ENCODE results near the gene MED19.

The MED19 gene, protein sequence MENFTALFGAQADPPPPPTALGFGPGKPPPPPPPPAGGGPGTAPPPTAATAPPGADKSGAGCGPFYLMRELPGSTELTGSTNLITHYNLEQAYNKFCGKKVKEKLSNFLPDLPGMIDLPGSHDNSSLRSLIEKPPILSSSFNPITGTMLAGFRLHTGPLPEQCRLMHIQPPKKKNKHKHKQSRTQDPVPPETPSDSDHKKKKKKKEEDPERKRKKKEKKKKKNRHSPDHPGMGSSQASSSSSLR

DNA sequence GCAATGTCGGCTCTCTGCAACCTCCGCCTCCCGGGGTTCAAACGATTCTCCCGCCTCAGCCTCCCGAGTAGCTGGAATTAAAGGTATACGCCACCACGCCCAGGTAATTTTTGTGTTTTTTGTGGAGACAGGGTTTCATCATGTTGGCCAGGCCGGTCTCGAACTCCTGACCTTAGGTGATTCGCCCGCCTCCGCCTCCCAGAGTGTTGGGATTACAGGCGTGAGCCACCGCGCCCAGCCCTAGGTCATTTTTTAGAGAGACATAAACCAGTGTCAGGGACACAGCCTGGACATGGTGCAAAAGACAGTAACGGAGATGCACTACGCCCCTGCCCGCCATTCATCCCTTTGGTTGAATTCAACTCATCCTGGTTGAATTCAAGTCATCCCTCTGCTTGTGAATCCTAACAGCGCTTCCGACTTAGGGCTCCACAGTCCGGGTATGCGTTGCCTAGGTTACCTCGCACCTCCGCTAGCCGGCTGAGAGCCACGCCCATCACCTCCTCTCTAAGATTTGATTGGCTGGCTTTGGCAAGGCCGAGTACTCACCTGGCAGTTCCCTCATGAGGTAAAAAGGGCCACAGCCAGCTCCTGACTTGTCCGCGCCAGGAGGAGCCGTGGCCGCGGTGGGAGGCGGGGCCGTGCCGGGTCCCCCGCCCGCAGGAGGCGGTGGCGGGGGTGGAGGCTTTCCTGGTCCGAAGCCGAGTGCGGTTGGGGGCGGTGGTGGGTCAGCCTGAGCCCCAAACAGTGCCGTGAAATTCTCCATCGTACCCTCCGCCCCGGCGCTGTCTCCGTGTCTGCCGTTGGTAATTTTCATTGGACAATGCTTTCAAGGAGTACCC lies at the start of gene MED19:
MED19 (minus strand) TSS at position 802 of the 842 bp plus-strand sequence; CDS start at position 766, 36 bp downstream.
- peak within 1 kb of the TSS; percentile 96 for H3K27ac Mint-ChIP-seq
- no peaks in the 10 kb centered on the region for H3K9me3 Mint-ChIP-seq
- peak; percentile 82 for DNase-seq
- peak within 1 kb of the TSS; percentile 94 for H3K4me3 Mint-ChIP-seq
- H3K4me1 Mint-ChIP-seq (ENCODE audit: low read depth) = peaks cover 59% of the 10 kb centered on the region
- H3K27me3 Mint-ChIP-seq = no peaks in the 10 kb centered on the region
- peaks cover 56% of the 10 kb centered on the region for H3K36me3 Mint-ChIP-seq (ENCODE audit: low read depth)

DNA sequence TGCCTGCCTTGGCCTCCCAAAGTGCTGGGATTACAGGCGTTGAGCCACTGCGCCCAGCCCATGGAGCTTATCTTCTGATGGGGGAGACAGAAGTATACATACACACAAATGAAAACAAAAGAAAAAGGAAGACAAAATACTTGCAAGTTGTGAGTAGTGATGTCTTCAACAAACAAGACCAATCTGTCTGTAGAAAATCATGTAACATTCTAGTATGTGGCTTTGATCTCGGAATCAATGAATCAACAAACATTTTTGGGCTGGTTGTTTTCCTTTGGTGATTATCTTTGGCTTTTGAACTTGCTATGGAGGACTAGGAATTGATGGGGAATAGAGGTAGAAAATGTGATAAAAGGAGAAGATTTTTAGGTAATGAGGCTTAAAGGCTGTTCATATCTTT lies 46.2 kb upstream of the MED19 start:
- Mint-ChIP-seq H3K36me3 (ENCODE audit: low read depth) (peaks cover 3% of the 10 kb centered on the region), H3K27me3 (no peaks in the 10 kb centered on the region), H3K4me3 (no peak overlapping the region), H3K9me3 (no peaks in the 10 kb centered on the region), H3K27ac (no peak overlapping the region), H3K4me1 (ENCODE audit: low read depth) (peaks cover 21% of the 10 kb centered on the region)
- no peak for DNase-seq

DNA sequence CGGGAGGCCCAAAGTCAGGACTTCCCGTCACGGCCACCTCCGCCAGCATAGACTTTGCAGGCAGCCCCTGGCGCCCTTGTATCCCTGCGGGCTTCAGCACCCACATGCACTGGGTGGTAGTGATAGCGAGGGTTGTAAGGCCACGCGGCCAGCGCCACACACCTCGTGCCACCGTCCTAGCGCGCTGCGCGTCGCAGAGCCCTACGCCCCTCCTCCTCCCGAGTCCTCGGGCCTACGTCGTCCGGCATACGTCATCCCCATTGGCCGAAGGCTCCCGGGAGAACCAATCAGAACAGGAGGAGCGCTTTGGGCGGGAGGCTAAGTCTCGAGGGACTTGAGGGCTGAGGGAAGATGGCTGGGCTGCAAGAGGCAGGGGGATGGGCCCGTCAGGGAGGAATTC lies 40.9 kb upstream of the MED19 start:
- Mint-ChIP-seq H3K4me3 (no peak overlapping the region), H3K36me3 (ENCODE audit: low read depth) (peaks cover 20% of the 10 kb centered on the region), H3K9me3 (no peaks in the 10 kb centered on the region), H3K27me3 (no peaks in the 10 kb centered on the region), H3K27ac (peak overlapping the region; percentile 38), H3K4me1 (ENCODE audit: low read depth) (peaks cover 8% of the 10 kb centered on the region)
- DNase-seq = no peak

DNA sequence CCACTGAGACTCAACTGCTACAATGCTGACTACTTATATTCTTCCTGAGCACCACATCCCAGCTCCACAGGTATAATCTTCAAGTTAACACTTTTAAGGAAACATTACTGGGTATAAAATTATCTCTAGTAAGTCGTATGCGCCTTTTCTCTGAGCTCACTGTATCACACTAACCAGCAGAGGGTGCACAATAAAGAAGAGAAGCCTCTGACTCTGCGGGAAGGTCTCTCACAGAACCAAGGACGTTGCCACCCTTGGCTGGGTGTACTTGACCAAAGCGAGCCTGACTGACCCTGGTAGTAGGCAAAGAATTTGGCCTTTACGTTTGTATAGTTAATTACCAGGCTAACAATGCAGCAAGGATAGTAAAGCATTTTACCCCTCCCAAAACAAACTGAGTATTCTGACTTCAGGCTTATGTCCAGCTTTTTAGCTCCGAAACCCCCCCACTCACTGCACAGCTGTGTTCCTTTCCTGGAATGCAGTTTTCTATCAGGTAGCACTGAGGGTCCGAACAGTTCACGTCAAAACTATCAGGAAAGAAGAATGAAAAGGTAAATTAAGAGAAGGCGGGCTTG lies 39.8 kb upstream of the MED19 start, which contains the start of gene BTBD18:
BTBD18 (minus strand) TSS at position 144 of the 578 bp plus-strand sequence. CDS start 631 bp downstream, outside the sequence.
- no peaks in the 10 kb centered on the region for H3K9me3 Mint-ChIP-seq
- no peak within 1 kb of the TSS for H3K4me3 Mint-ChIP-seq
- no peaks in the 10 kb centered on the region for H3K27me3 Mint-ChIP-seq
- peak within 1 kb of the TSS; percentile 65 for H3K27ac Mint-ChIP-seq
- H3K4me1 Mint-ChIP-seq (ENCODE audit: low read depth) = peaks cover 14% of the 10 kb centered on the region
- DNase-seq = no peak
- peaks cover 26% of the 10 kb centered on the region for H3K36me3 Mint-ChIP-seq (ENCODE audit: low read depth)

DNA sequence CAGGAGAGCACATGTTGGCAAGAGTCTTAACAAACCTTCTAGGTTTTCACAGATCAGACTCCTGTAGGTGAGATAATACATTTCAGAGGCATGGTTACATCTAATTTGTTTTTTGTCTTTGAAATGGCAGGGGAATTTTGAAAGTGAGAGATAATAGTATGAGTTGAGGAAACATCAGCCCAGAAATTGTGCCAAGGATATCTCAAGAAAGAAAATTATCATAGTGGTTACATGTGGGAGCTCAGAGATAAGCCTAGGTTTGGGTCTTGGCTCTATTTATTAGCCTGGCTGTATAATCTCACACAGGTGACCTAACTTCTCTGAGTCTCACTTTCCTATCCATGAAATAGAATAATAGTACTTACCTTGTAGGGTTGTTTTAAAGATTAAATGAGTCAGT lies 39.2 kb upstream of the MED19 start:
- peak overlapping the region; percentile 65 for H3K27ac Mint-ChIP-seq
- no peaks in the 10 kb centered on the region for H3K9me3 Mint-ChIP-seq
- H3K4me3 Mint-ChIP-seq = no peak overlapping the region

DNA sequence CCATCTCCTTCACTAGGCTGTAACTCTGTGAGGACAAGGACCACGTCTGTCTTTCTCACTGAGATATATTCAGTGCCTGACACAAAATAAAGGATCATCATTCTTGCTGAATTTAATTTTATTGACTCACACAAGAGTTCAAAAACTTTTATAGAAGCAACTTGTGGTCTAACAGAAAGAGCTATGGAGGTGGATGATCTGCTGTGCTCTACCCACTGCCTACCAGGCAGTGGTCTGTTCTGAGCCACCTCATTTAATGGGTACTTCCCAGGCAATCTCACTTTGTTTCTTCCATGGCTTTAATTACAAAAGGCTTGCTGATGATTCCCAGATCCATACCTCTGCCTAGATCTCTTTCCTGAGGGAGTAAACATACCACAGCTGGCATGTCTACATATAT lies 34.9 kb upstream of the MED19 start:
- H3K27ac Mint-ChIP-seq = peak overlapping the region; percentile 88
- H3K4me3 Mint-ChIP-seq = no peak overlapping the region
- DNase-seq = no peak
- H3K36me3 Mint-ChIP-seq (ENCODE audit: low read depth) = peaks cover 73% of the 10 kb centered on the region
- H3K27me3 Mint-ChIP-seq = no peaks in the 10 kb centered on the region
- H3K9me3 Mint-ChIP-seq = no peaks in the 10 kb centered on the region
- peaks cover 53% of the 10 kb centered on the region for H3K4me1 Mint-ChIP-seq (ENCODE audit: low read depth)

More for the DNA sequence above, 39.2 kb upstream of the MED19 start:
- Mint-ChIP-seq H3K36me3 (ENCODE audit: low read depth) (peaks cover 32% of the 10 kb centered on the region), H3K27me3 (no peaks in the 10 kb centered on the region), H3K4me1 (ENCODE audit: low read depth) (peaks cover 17% of the 10 kb centered on the region)
- no peak for DNase-seq

DNA sequence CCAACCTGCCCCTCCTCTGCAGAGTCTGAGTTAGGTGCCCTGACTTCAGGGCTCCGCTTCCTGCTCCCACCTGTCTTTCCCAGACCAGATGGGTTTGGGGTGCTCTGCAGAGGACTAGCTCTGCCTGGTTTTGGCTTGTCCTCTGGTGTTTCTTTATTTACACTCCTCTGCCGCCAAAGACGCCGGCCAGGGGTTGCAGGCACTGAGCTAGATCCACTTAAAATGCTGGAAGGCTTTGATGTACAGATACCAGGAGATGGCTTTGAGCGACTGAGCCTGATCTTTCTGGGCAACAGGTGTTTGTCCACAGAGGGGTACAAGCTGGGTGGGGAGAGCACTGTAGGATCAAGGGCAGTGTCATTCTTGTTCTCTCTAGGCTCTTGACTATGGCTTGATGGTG lies 33.2 kb upstream of the MED19 start:
- Mint-ChIP-seq H3K27ac (peak overlapping the region; percentile 88), H3K27me3 (no peaks in the 10 kb centered on the region), H3K9me3 (no peaks in the 10 kb centered on the region), H3K36me3 (ENCODE audit: low read depth) (peaks cover 86% of the 10 kb centered on the region), H3K4me1 (ENCODE audit: low read depth) (peaks cover 58% of the 10 kb centered on the region), H3K4me3 (no peak overlapping the region)
- DNase-seq = no peak

DNA sequence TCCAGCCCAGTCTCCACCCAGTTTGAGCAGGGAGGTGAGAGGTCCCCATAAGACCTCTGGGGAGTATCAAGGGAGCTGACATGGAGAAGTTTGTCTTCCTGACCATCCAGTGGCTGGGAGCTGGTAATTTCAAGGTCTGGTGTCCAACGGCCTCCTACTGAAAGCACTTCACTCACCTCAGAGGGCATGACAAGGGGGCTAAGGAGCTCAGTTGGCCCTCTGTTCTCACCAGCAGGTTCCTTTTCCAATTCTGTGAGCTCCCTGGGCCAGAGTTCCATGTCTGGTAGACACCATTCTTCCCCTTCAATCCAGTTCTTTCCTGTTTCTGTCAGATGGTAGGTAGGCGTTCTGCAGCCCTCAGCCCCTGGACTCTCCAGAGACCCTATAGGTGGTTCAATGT lies 32.3 kb upstream of the MED19 start:
- no peaks in the 10 kb centered on the region for H3K9me3 Mint-ChIP-seq
- peaks cover 91% of the 10 kb centered on the region for H3K36me3 Mint-ChIP-seq (ENCODE audit: low read depth)
- no peak for DNase-seq
- no peaks in the 10 kb centered on the region for H3K27me3 Mint-ChIP-seq
- peak overlapping the region; percentile 88 for H3K27ac Mint-ChIP-seq
- H3K4me3 Mint-ChIP-seq = peak overlapping the region; percentile 39
- peaks cover 60% of the 10 kb centered on the region for H3K4me1 Mint-ChIP-seq (ENCODE audit: low read depth)

DNA sequence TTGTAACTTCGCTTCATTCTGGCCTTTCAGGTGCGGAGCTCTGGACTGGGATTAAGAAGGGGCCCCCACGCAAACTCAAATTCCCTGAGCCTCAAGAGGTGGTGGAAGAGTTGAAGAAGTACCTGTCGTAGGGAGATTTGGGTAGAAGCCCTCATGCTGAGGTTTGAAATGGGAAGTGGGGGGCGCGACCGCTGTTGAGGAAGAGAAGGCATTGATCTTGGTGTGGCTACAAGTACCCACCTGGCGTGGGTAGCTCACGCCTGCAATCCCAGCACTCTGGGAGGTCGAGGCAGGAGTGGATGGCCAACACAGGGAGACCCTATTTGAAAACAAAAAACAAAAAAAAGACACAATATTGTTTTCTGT lies 30.1 kb upstream of the MED19 start:
- H3K9me3 Mint-ChIP-seq = no peaks in the 10 kb centered on the region
- no peak for DNase-seq
- peak overlapping the region; percentile 100 for H3K27ac Mint-ChIP-seq
- no peaks in the 10 kb centered on the region for H3K27me3 Mint-ChIP-seq
- H3K4me1 Mint-ChIP-seq (ENCODE audit: low read depth) = peaks cover 54% of the 10 kb centered on the region
- H3K36me3 Mint-ChIP-seq (ENCODE audit: low read depth) = peaks cover 98% of the 10 kb centered on the region
- peak overlapping the region; percentile 99 for H3K4me3 Mint-ChIP-seq

DNA sequence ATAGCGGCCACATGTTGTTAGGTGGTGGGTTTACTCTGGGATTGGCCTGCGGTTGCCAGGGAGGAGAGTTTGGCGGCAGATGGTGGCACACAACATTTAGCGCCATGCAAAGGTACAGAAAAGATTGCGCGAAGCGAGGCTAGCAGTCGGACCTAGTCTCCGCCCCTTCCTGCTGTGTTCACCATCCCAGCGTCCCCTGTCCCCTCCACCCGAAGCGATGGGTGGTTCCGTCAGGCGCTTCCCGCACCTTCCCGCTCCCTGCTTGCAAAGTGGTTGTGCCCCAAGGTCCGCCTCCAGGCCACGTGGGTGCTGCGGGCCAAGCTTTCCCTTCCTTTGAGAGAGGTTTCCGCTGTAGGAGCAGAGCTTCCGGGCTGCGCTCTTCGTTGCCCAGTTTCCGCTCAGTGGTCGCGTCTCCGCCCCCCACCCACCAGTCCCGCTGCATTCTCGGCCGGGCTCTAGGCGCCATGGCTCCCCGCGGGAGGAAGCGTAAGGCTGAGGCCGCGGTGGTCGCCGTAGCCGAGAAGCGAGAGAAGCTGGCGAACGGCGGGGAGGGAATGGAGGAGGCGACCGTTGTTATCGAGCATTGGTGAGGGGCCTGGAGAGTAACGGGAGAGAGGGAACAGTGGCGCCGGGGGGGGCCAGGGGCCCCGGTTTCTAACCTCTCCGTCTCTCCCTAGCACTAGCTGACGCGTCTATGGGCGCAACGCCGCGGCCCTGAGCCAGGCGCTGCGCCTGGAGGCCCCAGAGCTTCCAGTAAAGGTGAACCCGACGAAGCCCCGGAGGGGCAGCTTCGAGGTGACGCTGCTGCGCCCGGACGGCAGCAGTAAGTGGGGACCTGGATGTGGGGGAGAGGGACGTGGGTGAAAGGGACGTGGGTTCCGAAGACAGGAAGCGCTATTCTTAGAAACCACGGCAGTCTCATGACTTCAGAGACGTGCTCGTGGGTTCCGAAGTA lies 29.4 kb upstream of the MED19 start, which contains the start of gene SELENOH:
SELENOH (plus strand) TSS at position 360 of the 955 bp plus-strand sequence; CDS start at position 465, 105 bp downstream.
- Mint-ChIP-seq H3K27ac (peak within 1 kb of the TSS; percentile 100), H3K4me3 (peak within 1 kb of the TSS; percentile 99), H3K27me3 (no peaks in the 10 kb centered on the region), H3K9me3 (no peaks in the 10 kb centered on the region), H3K4me1 (ENCODE audit: low read depth) (peaks cover 49% of the 10 kb centered on the region), H3K36me3 (ENCODE audit: low read depth) (peaks cover 96% of the 10 kb centered on the region)
- peak; percentile 97 for DNase-seq

DNA sequence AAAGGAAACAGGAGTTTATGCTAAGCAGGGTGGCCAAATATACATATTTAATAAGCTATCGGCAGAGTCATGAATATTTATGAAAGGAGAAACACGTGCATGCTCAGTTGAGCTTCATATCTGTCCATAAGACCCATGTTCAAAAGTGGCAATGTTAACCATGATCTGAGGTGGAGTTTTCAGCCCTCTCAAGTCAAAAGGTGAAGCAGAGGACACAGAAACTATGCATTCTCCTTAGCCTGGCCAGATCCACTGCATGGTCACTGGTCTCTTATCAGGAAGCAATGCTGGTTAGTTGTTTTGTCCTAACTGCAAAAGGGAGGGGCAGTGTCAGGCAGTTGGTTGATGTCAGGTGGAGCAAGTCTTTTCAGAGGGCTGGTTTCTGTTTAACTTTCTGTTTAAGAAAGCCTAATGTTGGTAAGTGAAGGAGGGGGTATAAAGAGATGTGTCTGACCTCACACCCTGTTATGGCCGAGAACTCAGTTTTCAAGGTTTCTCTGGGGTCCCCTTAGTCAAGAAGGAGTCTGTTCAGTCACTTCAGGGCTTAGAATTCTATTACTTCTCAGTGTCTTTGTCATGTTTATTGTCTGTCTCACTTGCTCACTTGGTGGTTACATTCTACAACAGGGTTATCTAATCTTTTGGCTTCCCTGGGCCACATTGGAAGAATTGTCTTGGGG lies 23.7 kb upstream of the MED19 start:
- H3K27ac Mint-ChIP-seq = peak overlapping the region; percentile 71
- peaks cover 84% of the 10 kb centered on the region for H3K36me3 Mint-ChIP-seq (ENCODE audit: low read depth)

DNA sequence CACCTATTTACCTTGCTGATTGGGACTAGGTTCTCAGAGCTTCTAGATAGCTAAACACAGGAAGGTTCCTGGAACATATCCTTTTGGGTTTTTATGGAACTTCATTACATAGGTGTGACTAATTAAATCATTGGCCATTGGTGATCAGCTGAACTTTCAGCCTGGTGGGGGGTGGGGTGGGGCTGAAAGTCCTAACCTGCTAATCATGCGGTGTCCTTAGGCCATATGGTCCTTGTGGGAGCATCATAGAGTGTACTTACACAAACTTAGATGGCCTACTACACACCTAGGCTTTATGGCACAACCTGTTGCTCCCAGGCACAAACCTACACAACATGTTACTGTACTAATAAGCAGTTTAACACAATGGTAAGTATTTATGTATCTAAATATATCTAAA lies 20.6 kb upstream of the MED19 start:
- Mint-ChIP-seq H3K27me3 (no peaks in the 10 kb centered on the region), H3K4me1 (ENCODE audit: low read depth) (peaks cover 22% of the 10 kb centered on the region), H3K9me3 (no peaks in the 10 kb centered on the region), H3K27ac (no peak overlapping the region), H3K36me3 (ENCODE audit: low read depth) (peaks cover 75% of the 10 kb centered on the region), H3K4me3 (no peak overlapping the region)
- no peak for DNase-seq

More for the DNA sequence above, 23.7 kb upstream of the MED19 start:
- Mint-ChIP-seq H3K4me3 (no peak overlapping the region), H3K27me3 (no peaks in the 10 kb centered on the region), H3K4me1 (ENCODE audit: low read depth) (peaks cover 17% of the 10 kb centered on the region), H3K9me3 (no peaks in the 10 kb centered on the region)
- DNase-seq = no peak

DNA sequence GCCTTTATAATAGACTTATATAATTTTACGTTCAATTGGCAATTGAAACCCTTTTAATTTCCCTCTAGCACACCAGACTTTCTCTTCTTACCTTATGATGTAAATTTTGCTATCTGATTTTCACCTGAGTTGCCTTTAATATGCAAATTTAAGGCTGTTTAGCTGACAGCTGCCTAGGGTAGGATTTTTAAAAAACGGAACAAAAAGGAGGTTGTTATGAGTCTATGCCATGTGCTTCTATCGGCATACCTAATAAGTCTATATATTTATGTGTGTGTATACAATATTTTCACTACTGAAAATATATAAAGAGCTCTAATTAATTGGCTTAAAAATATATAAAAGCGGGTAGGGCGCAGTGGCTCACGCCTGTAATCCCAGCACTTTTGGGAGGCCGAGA lies 17.5 kb upstream of the MED19 start:
- no peaks in the 10 kb centered on the region for H3K9me3 Mint-ChIP-seq
- no peak for DNase-seq
- H3K4me1 Mint-ChIP-seq (ENCODE audit: low read depth) = peaks cover 23% of the 10 kb centered on the region
- H3K36me3 Mint-ChIP-seq (ENCODE audit: low read depth) = peaks cover 63% of the 10 kb centered on the region
- no peaks in the 10 kb centered on the region for H3K27me3 Mint-ChIP-seq
- H3K4me3 Mint-ChIP-seq = no peak overlapping the region
- no peak overlapping the region for H3K27ac Mint-ChIP-seq

Measured in activated T-cell treated with anti-CD3 and anti-CD28 coated beads, Interleukin-2, amount 50 U/mL, for 24 hours (primary cell).